IPS-11a (cell line): ENCODE data around the gene WDFY4.

Experiments used
- H3K4me3 ChIP-seq: one replicate; pipeline ENCODE4 v1.5.1; 2013; ENCODE audit warnings: low read depth, low read length, control low read depth

The WDFY4 gene

GRCh38 chr10:48805848-48806247 is 121.2 kb downstream of the WDFY4 start:
- no peak overlapping the region for H3K4me3 ChIP-seq

GRCh38 chr10:48806342-48806741 is 121.7 kb downstream of the WDFY4 start:
- H3K4me3 ChIP-seq = no peak overlapping the region

- H3K4me3 ChIP-seq = no peak overlapping the region
Observed at GRCh38 chr10:48807791-48808470, 123.3 kb downstream of the WDFY4 start.

GRCh38 chr10:48809261-48809660 is 124.6 kb downstream of the WDFY4 start:
- no peak overlapping the region for H3K4me3 ChIP-seq

- no peak overlapping the region for H3K4me3 ChIP-seq
Observed at GRCh38 chr10:48811461-48811860, 126.8 kb downstream of the WDFY4 start.

- no peak overlapping the region for H3K4me3 ChIP-seq
Observed at GRCh38 chr10:48811917-48812316, 127.2 kb downstream of the WDFY4 start.

- H3K4me3 ChIP-seq = no peak overlapping the region
Observed at GRCh38 chr10:48813291-48813690, 128.6 kb downstream of the WDFY4 start.

GRCh38 chr10:48813825-48814224 is 129.2 kb downstream of the WDFY4 start:
- no peak overlapping the region for H3K4me3 ChIP-seq

- no peak overlapping the region for H3K4me3 ChIP-seq
Observed at GRCh38 chr10:48814933-48815332, 130.3 kb downstream of the WDFY4 start.

- H3K4me3 ChIP-seq = no peak overlapping the region
Observed at GRCh38 chr10:48817141-48817540, 132.5 kb downstream of the WDFY4 start.

GRCh38 chr10:48818081-48818480 is 133.4 kb downstream of the WDFY4 start:
- H3K4me3 ChIP-seq = no peak overlapping the region

GRCh38 chr10:48818861-48819520 is 134.3 kb downstream of the WDFY4 start:
- H3K4me3 ChIP-seq = no peak overlapping the region

GRCh38 chr10:48819783-48820182 is 135.1 kb downstream of the WDFY4 start:
- H3K4me3 ChIP-seq = no peak overlapping the region

- H3K4me3 ChIP-seq = no peak overlapping the region
Observed at GRCh38 chr10:48820231-48820630, 135.6 kb downstream of the WDFY4 start.

GRCh38 chr10:48820699-48821098 is 136.0 kb downstream of the WDFY4 start:
- H3K4me3 ChIP-seq = no peak overlapping the region

- H3K4me3 ChIP-seq = no peak overlapping the region
Observed at GRCh38 chr10:48821111-48821510, 136.4 kb downstream of the WDFY4 start.

GRCh38 chr10:48821692-48822091 is 137.0 kb downstream of the WDFY4 start:
- no peak overlapping the region for H3K4me3 ChIP-seq

GRCh38 chr10:48833674-48834073 is 149.0 kb downstream of the WDFY4 start:
- H3K4me3 ChIP-seq = no peak overlapping the region

GRCh38 chr10:48834189-48834965 is 149.7 kb downstream of the WDFY4 start:
- H3K4me3 ChIP-seq = no peak overlapping the region

GRCh38 chr10:48835781-48836180 is 151.1 kb downstream of the WDFY4 start:
- H3K4me3 ChIP-seq = no peak overlapping the region

- no peak overlapping the region for H3K4me3 ChIP-seq
Observed at GRCh38 chr10:48836605-48837004, 151.9 kb downstream of the WDFY4 start.

GRCh38 chr10:48838834-48839233 is 154.2 kb downstream of the WDFY4 start:
- no peak overlapping the region for H3K4me3 ChIP-seq
